ENCODE results near the gene PDGFA. TPM values are rescaled to one million over a fixed set of nuclear protein-coding genes. Genes with fewer than 3 reads are reported as not detected.

Gene PDGFA
- total RNA-seq, 1 donor from 2014 or later, result 0.85 TPM

DNA sequence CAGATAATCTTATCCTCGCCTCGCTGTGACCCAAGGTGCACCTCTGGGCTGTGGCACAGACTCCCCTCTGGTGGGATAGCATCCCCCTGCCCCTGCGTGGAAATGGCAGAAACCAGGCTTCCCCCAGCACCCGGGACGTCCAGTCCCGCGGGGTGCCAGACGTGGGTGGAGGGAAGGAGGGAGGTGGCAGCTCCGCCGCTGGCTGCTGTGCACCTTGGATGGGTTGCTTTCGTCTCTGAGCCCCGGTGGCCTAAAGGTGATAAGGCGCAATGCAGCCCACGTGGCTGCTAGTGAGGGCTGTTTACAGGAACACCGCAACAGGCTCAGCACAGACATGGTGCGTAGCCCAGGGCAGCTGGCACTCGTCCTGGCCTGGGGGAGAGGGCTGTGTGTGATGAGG lies 13.6 kb upstream of the PDGFA start:
- H3K36me3 Mint-ChIP-seq (ENCODE audit: low read depth, unreplicated experiment), result no peaks in the 10 kb centered on the region

GRCh38 chr7:532379-533143 lies 12.9 kb upstream of the PDGFA start:
- no peak overlapping the region for H3K4me3 Mint-ChIP-seq (ENCODE audit: unreplicated experiment)
- TF ChIP-seq, protein P1, sequence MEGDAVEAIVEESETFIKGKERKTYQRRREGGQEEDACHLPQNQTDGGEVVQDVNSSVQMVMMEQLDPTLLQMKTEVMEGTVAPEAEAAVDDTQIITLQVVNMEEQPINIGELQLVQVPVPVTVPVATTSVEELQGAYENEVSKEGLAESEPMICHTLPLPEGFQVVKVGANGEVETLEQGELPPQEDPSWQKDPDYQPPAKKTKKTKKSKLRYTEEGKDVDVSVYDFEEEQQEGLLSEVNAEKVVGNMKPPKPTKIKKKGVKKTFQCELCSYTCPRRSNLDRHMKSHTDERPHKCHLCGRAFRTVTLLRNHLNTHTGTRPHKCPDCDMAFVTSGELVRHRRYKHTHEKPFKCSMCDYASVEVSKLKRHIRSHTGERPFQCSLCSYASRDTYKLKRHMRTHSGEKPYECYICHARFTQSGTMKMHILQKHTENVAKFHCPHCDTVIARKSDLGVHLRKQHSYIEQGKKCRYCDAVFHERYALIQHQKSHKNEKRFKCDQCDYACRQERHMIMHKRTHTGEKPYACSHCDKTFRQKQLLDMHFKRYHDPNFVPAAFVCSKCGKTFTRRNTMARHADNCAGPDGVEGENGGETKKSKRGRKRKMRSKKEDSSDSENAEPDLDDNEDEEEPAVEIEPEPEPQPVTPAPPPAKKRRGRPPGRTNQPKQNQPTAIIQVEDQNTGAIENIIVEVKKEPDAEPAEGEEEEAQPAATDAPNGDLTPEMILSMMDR (IDR thresholded peaks at IDR 0.05; ENCODE audit: unreplicated experiment), result no peak
- peaks cover 2% of the 10 kb centered on the region for H3K27me3 Mint-ChIP-seq (ENCODE audit: unreplicated experiment)
- no peaks in the 10 kb centered on the region for H3K9me3 Mint-ChIP-seq (ENCODE audit: unreplicated experiment)
- H3K36me3 Mint-ChIP-seq (ENCODE audit: low read depth, unreplicated experiment), result no peaks in the 10 kb centered on the region
- no peaks in the 10 kb centered on the region for H3K4me1 Mint-ChIP-seq (ENCODE audit: unreplicated experiment)
- no peak overlapping the region for H3K27ac Mint-ChIP-seq (ENCODE audit: unreplicated experiment)
- DNase-seq (ENCODE audit: low spot score), result no peak

More for the DNA sequence above, 13.6 kb upstream of the PDGFA start:
- no peaks in the 10 kb centered on the region for H3K4me1 Mint-ChIP-seq (ENCODE audit: unreplicated experiment)
- no peak for DNase-seq (ENCODE audit: low spot score)
- no peaks in the 10 kb centered on the region for H3K9me3 Mint-ChIP-seq (ENCODE audit: unreplicated experiment)
- no peak overlapping the region for H3K27ac Mint-ChIP-seq (ENCODE audit: unreplicated experiment)
- H3K27me3 Mint-ChIP-seq (ENCODE audit: unreplicated experiment), result peaks cover 2% of the 10 kb centered on the region
- H3K4me3 Mint-ChIP-seq (ENCODE audit: unreplicated experiment), result no peak overlapping the region
- TF ChIP-seq, protein P1 (IDR thresholded peaks at IDR 0.05; ENCODE audit: unreplicated experiment), result no peak

- peaks cover 2% of the 10 kb centered on the region for H3K27me3 Mint-ChIP-seq (ENCODE audit: unreplicated experiment)
- H3K27ac Mint-ChIP-seq (ENCODE audit: unreplicated experiment), result no peak overlapping the region
- H3K36me3 Mint-ChIP-seq (ENCODE audit: low read depth, unreplicated experiment), result no peaks in the 10 kb centered on the region
- H3K4me1 Mint-ChIP-seq (ENCODE audit: unreplicated experiment), result no peaks in the 10 kb centered on the region
- TF ChIP-seq, protein P1 (IDR thresholded peaks at IDR 0.05; ENCODE audit: unreplicated experiment), result no peak
- no peak overlapping the region for H3K4me3 Mint-ChIP-seq (ENCODE audit: unreplicated experiment)
- no peak for DNase-seq (ENCODE audit: low spot score)
- H3K9me3 Mint-ChIP-seq (ENCODE audit: unreplicated experiment), result no peaks in the 10 kb centered on the region
Observed at GRCh38 chr7:531777-532176, 12.1 kb upstream of the PDGFA start.

DNA sequence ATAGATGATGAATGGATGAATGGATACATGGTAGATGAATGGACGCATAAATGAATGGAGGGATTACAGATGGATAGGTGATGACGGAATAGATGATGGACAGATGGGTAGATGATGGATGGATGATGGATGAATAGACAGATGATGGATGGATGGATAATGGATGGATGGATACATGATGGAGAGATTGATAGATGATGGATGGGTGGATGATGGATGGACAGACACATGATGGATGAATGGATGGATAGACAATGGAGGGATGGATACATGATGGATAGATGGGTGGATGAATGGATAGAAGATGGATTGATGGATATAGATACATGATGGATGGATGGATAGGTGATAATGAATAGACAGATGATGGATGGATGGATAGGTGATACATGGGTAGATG lies 8.8 kb upstream of the PDGFA start:
- Mint-ChIP-seq H3K36me3 (ENCODE audit: low read depth, unreplicated experiment) (no peaks in the 10 kb centered on the region), H3K9me3 (ENCODE audit: unreplicated experiment) (no peaks in the 10 kb centered on the region), H3K27me3 (ENCODE audit: unreplicated experiment) (no peaks in the 10 kb centered on the region), H3K4me1 (ENCODE audit: unreplicated experiment) (no peaks in the 10 kb centered on the region), H3K27ac (ENCODE audit: unreplicated experiment) (no peak overlapping the region), H3K4me3 (ENCODE audit: unreplicated experiment) (no peak overlapping the region)
- DNase-seq (ENCODE audit: low spot score), result no peak
- TF ChIP-seq, protein P1 (IDR thresholded peaks at IDR 0.05; ENCODE audit: unreplicated experiment), result no peak

GRCh38 chr7:527723-528122 lies 8.1 kb upstream of the PDGFA start:
- Mint-ChIP-seq H3K4me1 (ENCODE audit: unreplicated experiment) (no peaks in the 10 kb centered on the region), H3K4me3 (ENCODE audit: unreplicated experiment) (no peak overlapping the region), H3K9me3 (ENCODE audit: unreplicated experiment) (no peaks in the 10 kb centered on the region), H3K36me3 (ENCODE audit: low read depth, unreplicated experiment) (no peaks in the 10 kb centered on the region), H3K27ac (ENCODE audit: unreplicated experiment) (no peak overlapping the region), H3K27me3 (ENCODE audit: unreplicated experiment) (no peaks in the 10 kb centered on the region)
- TF ChIP-seq, protein P1 (IDR thresholded peaks at IDR 0.05; ENCODE audit: unreplicated experiment), result no peak
- DNase-seq (ENCODE audit: low spot score), result no peak

Data from endothelial cell (in vitro differentiated cells).